Upper lobe of left lung (tissue), 4 donors: ENCODE results near the gene PRCP.

Experiments
- EP300 ChIP-seq, 4 donors: sonication (generic); formaldehyde crosslinking; IDR thresholded peaks; one replicate each; pipeline ENCODE4 v1.5.1; 2017; ENCODE audit warnings: antibody characterized with exemption in 4 of 4, control low read depth in 2 of 4
- POLR2A ChIP-seq, 4 donors: fragments of 450-650 bp; IDR thresholded peaks; one replicate each; pipeline ENCODE4 v1.5.1; 2016 to 2017; ENCODE audit warnings: antibody characterized with exemption in 4 of 4, mild to moderate bottlenecking in 2 of 4

DNA sequence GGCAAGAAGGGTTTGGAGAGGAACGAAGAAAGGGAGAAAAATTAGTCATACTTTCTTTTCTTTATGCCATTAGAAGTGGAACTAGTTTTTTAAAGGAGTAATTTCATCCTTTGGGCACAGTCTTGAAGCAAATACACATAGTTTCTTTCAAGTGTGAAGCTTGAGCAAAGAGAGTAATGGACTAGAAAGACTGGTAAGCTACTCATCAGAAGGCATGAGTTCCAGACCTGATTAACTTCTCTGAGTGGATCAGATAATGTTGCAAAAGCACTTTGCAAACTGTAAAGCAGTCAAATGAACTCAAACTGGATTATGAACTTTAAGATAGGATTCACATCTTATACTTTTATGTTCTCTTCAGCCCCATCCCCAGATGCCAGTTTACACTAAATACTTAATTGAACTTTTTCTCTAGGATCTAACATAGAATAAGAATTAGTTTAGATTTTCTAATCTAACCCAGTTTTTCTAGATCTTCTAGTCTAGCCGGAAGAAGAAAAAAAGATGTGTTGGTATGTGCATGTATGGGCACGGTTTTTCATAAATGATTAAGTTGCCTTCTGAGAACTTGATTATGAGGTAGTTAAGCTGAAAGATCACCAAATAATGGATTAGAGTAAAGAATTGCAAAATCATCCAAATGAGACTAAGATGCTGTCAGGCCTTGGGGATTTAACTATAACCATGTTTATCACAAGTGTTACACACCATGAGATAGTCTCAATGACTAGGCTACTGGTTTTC, 3.8 kb upstream of the PRCP start:
- TF ChIP-seq EP300 (IDR thresholded peaks at IDR 0.05) (no peak), POLR2A (IDR thresholded peaks at IDR 0.05) (no peak)
